HG03175 (cell line): Measurements from ENCODE around the gene TPSB2.

Source experiments
- ATAC-seq: cut with Tn5 transposase; IDR thresholded peaks from one replicate; pipeline ENCODE4 v1.9.1; 2021; ENCODE audit warnings: mild to moderate bottlenecking, moderate library complexity; ENCODE audit not compliant: unreplicated experiment

Gene TPSB2

DNA sequence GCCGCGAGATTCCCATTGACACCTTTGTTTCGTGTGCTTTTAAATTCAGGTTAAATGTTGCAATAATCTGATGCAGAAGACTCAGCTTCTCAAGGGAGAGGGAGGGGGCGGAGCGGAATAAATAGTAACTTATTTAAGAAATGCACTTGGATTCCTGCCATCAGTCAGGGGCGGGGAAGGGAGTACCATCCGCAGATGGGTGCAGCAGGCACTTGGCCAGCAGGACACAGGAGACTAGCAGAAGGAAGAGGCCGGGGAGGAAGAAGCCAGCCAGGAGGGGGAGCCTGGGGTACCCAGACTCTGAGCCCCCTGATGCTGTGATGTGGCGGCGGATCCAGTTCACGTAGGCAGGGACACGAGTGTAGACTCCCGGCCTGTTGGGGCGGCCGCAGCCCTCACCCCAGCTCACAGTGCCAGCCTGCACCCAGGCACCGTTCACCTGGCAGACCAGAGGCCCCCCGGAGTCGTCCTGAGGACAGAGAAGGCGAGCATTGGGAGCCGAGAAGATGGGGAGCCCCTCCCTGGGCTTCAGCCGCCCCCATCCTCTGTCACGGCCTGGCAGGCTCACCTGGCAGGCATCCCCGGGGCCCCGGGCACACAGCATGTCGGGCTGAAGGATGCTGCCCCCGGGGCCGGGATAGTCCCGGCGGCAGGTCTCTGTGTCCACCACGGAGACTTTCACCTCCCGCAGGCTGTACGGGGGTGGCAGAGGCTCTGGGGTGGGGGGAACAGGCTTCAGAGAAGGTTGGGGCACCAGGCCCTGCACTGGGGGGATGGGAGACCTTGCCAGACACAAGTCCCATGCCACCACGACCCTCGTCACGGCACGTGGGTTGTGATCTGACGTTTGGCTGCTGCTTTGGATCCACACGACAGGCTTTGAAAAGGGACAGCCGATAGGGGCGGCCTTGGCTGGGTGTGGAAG is 8.1 kb downstream of the TPSB2 start:
- ATAC-seq, result no peak

DNA sequence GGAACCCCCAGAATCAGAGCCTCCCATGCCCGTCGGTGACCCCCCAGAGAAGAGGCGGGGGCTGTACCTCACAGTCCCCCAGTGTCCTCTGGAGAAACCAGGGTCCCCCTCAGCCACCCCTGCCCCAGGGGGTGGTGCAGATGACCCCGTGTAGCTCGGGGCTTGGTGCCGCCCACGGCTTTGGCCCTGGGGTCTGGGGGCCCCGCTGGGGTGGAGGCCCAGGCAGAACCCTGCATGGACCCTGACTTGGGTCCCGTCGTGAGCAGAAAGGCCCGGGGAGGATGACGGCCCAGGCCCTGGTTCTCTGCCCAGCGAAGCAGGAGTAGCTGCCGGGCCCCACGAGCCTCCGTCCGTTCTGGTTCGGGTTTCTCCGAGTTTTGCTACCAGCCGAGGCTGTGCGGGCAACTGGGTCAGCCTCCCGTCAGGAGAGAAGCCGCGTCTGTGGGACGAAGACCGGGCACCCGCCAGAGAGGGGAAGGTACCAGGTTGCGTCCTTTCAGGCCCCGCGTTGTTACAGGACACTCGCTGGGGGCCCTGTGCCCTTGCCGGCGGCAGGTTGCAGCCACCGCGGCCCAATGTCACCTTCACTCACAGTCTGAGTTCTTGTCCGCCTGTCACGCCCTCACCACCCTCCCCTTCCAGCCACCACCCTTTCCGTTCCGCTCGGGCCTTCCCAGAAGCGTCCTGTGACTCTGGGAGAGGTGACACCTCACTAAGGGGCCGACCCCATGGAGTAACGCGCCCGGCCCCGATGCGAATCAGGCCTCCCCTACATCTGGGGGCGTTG is 8.9 kb downstream of the TPSB2 start:
- ATAC-seq, result no peak

DNA sequence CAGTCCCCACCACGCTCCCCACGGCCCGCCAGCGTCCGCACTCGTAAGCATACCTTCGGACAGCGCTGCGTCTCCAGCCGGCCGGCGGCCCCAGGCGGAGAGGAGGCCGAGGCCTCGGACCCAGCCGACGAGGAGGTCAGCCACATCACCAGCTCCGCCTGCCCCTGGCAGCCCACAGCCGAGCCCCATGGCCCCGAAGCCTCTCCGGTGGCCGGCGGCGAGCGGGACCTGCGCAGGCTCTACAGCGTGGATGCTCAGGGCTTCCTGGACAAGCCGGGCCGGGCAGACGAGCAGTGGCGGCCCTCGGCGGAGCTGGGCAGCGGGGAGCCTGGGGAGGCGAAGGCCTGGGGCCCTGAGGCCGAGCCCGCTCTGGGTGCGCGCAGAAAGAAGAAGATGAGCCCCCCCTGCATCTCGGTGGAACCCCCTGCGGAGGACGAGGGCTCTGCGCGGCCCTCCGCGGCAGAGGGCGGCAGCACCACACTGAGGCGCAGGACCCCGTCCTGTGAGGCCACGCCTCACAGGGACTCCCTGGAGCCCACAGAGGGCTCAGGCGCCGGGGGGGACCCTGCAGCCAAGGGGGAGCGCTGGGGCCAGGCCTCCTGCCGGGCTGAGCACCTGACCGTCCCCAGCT is 9.8 kb downstream of the TPSB2 start:
- no peak for ATAC-seq

DNA sequence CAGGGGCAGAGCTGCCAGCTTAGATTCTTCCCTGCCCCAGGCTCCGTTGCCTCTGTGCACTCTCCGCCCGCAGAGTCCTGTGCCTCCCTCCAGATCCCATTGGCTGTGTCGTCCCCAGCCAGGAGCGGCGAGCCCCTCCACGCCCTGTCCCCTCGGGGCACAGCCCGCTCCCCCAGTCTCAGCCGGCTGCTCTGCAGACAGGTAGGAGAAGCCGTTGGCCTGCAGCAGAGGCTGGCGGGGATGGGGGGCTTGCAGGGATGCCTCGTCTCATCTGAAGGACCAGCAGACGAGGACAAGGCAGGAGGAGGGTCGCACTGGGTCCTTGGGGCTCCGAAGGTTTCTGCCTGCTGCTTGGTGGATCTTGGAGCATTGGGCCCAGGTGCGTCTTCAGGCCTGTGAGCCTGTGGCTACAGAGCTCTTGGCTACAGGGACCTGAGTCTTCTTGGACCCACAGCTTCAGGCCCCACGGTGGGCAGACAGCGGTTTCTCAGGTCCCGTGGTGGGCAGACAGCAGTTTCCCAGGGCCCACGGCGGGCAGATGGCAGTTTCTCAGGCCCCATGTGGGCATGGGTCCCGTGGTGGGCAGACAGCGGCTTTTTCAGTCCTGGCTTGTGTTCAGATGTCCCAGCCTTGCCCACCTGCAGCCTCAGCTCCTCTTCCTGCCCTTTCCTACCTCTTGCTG is 10.9 kb downstream of the TPSB2 start:
- ATAC-seq, result no peak

DNA sequence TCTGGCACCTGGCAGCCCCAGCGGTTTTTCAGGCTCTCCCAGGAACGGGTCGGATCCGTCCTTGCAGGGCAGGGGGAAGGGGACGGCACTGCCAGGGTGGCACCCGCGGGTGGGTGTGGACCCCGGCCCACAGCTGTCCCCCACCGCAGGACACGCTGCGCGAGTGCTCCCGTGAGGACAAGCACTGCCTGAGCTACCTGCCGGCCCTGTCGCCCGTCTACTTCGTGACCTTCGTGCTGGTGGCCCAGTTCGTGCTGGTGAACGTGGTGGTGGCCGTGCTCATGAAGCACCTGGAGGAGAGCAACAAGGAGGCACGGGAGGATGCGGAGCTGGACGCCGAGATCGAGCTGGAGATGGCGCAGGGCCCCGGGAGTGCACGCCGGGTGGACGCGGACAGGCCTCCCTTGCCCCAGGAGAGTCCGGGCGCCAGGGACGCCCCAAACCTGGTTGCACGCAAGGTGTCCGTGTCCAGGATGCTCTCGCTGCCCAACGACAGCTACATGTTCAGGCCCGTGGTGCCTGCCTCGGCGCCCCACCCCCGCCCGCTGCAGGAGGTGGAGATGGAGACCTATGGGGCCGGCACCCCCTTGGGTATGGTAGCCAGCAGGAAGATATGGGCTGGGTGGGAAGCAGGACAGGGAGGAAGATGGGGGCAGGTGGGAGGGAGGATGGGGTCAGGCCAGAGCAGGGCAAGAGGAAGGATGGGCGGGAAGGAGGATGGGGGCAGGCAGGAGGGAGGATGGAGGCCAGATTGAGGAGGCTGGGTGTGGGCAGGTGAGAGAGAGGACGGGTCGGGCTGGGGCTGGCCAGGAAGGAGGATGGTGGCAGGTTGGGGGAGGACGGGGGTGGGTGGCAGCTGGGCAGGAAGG is 11.7 kb downstream of the TPSB2 start:
- no peak for ATAC-seq

DNA sequence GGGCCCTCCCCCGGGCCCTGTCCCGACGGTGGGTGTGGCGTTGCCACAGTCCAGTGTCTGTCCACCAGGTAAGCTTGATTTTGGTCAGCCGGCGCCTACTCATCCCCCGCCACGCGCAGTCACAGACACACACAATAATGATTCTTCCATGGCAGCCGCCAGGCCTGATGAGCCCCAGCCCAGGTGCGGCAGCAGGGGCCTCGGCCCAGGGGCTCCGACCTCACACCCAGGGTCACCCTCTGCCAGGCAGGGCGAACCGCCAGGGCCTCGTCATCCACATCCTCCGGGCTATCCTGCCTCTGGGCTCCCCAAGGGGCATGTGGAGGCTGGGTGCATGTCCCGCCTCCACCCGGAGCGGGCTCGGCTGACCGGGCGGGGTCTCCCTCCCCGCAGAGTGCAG is 12.5 kb downstream of the TPSB2 start:
- no peak for ATAC-seq

DNA sequence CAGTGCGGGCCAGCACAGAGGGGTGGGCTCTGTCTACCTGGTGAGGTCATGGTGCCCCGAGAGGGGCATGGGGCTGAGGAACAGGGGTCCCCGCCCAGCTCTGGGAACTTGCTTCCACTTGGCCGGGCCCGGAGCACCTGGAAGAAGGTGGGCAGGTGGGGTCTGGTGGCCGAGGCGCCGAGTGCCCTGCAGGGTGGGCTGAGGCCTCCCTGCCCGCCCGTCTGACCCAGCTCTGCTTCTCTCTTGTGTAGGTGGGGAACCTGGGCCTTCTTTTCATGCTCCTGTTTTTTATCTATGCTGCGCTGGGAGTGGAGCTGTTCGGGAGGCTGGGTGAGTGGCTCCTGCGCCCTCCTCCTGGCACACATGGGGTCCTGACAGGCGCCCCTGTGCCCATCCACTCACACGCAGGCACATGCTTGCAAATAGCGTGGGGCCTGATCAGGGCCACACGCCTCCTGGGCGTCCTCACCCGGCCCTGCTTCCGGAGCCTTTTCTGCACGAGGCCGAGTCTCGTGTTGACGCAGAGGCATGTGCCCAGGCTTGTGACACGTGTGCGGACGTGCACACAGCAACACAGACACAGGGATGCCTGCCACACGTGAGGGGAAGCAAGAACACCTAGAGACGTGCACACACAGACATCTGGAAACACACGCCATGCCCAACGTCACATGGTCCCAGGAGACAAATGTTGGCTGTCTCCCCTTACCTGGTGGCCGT is 13.1 kb downstream of the TPSB2 start:
- no peak for ATAC-seq

DNA sequence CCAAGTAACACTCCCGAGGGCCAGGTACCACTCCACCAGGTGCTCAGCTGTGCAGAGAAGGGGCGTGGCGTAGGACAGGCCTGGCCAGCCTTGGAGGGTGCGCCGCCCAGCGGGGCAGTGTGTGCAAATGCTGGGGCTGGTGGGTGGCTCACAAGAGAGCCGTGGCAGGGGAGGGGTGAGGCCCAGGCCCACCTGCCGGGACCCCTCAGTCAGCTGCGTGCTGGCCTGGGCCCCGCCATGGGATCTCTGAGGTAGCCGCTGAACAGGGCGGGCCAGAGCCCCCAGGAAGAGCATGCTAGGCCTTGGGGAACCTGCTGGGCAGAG is 13.7 kb downstream of the TPSB2 start:
- no peak for ATAC-seq

DNA sequence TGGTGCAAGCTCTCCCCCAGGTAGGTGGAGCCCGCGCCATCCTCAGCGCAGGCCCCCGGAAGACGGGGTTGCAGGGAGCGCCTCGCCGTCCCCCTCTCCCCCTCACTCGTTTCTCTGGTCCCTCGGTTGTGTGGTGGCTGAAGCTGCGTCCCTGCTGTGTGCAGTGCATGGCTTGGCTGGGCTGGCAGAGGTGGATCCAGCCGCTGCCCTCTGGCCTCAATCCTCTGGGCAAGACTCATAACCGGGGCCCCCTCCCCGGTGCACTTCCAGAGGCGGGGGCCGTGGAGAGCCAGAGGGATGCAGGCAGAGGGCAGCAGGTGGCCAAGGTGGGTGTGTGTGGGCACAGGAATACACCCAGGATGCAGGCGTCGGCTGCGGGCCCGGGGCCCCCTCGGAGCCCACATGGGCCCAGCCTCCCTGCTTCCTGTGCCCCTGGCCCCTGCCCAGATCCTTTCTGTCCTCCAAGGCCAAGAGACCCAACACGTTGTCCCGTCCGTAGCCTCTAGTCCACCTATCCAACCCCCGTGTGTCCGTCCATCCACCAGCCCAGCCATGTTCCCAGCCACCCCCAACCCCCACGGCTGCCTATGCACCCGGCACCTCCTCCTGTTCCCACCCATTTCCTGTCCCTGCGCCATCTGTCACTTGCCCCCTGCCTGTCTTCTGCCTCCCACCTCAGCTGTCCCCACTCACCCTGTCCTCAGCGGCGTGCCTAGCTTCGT is 14.2 kb downstream of the TPSB2 start:
- no peak for ATAC-seq

DNA sequence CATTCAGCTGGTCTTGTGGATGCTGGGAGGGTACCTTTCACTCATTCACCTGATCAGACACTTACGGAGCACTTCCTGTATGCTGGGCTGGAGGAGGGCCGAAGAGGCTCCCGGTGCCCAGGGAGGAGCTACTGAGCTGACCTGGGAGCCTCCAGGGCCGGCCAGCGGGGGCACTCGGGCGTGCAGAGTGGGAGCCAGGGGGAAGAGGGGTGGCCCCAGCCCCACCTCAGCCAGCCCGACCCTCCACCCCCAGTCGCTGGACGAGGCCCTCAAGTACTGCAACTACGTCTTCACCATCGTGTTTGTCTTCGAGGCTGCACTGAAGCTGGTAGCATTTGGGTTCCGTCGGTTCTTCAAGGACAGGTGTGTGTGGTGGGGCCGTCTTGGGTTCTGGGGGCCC is 15.3 kb downstream of the TPSB2 start:
- ATAC-seq, result no peak

DNA sequence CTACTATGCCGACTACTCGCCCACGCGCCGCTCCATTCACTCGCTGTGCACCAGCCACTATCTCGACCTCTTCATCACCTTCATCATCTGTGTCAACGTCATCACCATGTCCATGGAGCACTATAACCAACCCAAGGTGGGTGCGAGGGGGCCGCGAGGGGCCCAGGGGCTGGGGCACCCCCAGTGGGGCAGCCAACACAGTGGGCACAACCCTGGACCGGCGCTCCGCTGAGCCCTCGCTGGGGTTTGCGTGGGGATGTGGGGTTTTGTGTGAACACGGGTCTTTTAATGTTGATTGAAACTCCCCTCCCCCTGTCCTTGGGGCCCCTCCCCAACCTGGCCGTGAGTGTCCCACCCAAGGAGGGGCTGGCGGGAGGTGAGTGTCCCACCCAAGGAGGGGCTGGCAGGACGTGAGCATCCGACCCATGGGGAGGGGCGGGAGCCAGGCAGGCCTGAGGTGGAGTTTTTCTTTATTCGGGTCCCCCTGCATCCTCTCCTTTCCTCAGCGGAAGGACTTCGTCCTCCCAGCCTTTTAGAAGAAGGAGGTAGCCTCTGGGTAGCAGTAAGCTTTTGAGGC is 16.1 kb downstream of the TPSB2 start:
- ATAC-seq, result no peak

DNA sequence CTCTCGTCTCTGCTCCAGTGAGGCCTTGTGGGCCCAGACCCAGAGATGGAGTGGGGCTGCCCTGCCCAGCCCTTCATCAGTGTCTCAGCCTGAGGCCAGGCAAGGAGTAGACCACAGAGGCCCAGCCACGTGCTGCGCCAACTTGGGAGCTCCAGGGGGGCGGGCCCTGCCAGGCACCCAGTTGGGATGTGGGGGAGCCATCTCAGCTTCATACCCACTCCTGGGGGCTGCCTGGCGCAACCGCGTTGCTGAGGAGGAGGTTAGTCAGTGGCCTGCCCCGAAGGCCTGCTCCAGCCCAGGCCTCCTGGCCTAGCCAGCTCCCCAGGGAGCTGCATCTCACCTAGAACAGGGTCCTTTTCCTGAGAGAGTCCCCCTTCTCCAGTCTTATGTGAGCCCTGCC is 16.8 kb downstream of the TPSB2 start:
- ATAC-seq, result no peak

DNA sequence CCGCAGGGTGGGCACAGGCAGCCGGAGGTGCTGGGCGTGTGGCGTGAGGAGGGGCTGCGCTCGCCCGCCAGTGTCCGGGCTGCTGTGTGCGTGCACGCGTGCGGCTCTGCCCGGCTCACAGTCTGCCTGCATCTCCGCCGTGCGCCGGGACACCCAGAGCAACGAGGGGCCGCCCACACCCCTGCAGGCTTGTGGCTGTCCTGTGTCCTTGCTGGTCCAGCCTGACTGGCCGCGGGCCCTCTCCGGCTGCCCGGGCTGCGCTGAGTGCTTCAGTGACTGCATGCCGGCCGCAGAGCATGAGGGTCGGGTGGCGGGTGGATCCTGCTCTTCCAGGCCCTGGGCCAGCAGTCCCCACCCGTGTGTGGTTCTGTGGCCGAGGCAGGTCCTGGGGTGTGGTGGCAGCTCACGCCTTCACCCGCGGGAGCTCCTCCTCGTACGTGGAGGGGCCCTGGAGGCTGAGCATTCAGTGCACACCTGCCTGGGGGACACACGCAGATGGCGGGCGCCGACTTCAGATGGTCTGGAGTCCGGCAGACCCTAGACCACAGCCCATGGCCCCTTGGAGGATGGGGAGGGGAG is 17.3 kb downstream of the TPSB2 start:
- no peak for ATAC-seq

DNA sequence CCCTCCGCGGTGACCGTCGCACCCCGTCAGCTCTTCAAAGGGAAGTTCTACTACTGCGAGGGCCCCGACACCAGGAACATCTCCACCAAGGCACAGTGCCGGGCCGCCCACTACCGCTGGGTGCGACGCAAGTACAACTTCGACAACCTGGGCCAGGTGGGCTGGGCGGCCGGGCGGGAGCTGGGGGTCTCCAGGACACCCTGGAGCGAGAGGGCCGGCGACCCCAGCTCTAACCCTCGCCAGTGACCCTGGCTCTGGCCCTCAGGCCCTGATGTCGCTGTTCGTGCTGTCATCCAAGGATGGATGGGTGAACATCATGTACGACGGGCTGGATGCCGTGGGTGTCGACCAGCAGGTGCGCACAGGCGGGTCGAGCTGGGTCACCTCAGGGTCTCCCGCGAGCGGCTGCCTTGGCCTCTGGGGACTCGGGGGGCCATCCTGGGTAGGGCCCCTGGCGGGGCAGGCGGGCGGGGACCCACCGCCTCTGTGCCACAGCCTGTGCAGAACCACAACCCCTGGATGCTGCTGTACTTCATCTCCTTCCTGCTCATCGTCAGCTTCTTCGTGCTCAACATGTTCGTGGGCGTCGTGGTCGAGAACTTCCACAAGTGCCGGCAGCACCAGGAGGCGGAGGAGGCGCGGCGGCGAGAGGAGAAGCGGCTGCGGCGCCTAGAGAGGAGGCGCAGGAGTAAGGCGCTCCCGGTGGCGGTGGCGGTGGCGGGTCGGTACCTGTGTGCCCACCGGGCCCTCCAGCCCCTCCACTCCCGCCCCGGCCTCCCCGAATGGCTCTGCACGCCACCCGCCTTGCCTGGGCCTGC is 18.3 kb downstream of the TPSB2 start:
- ATAC-seq, result no peak

DNA sequence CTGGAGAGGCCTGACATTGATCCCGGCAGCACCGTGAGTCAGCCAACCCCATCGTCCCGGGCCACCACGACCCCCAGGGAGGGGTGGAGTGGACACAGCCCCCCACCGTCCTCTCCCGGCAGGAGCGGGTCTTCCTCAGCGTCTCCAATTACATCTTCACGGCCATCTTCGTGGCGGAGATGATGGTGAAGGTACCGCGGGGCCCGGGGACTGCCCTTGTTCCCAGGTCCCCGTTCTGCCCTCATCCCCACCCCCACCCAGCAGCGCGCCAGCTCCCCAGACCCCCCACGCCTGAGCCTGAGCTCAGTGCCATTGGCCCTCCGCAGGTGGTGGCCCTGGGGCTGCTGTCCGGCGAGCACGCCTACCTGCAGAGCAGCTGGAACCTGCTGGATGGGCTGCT is 19.5 kb downstream of the TPSB2 start:
- no peak for ATAC-seq

DNA sequence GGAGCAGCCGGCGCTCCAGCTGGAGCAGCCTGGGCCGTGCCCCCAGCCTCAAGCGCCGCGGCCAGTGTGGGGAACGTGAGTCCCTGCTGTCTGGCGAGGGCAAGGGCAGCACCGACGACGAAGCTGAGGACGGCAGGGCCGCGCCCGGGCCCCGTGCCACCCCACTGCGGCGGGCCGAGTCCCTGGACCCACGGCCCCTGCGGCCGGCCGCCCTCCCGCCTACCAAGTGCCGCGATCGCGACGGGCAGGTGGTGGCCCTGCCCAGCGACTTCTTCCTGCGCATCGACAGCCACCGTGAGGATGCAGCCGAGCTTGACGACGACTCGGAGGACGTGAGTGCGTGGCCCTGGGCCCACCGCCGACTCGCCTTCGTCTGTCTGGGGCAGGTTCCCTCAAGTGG is 20.9 kb downstream of the TPSB2 start:
- no peak for ATAC-seq

DNA sequence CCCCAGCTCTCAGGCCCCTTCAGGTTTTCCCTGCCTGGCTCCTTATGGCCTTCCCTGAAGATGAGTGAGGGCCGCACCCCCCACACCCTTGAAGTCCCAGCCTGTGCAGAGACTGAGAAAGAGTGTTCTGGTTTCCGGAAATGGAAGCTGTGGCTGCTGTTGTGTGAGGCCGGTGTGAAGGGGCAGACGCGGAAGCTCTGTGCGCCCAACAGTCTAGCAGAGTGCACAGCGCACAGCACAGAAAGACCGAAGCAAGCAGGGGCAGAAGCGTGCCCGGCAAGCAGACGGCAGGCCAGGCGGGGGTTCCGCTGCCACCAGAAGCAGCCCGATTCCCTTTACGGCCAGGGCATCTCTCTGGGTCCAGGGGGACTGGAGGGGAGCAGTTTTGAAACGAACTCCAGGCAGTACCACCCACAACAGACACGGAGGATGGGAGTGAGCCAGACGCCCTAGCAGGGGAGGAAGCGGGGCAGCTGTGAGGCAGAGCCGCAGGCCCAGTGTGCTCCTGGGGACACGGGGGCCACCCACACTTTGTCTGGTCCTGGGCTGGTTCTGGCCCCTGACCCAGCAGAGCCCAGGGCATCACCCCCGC is 21.6 kb downstream of the TPSB2 start:
- no peak for ATAC-seq
